WTC11 (cell line): ENCODE measurements around the gene COPB2. TPM values are rescaled to one million over a fixed set of nuclear protein-coding genes. Genes with fewer than 3 reads are reported as not detected.

Experiments
- ATAC-seq: fragments of 200-7000 bp; cut with Tn5 transposase; 2 replicates; pipeline ENCODE4 v1.10.0; 2021; ENCODE audit warnings: mild to moderate bottlenecking, moderate library complexity
- CTCF ChIA-PET: fragments of 300-600 bp; sonication (Branson Sonifier 250); formaldehyde crosslinking; loops from one replicate; lab custom pipeline; 2021; ENCODE audit warnings: antibody characterized with exemption; lab: Charles Lee
- POLR2A ChIA-PET: fragments of 350-600 bp; sonication (Branson Sonifier 250); formaldehyde crosslinking; loops from one replicate; lab custom pipeline; 2021; ENCODE audit warnings: antibody characterized with exemption; lab: Charles Lee
- DNase-seq: peaks from one replicate; pipeline ENCODE4 v3.0.0; 2021; ENCODE audit warnings: low spot score
- H3K27ac Mint-ChIP-seq: 2 replicates; pipeline ENCODE4 v1.8.0; 2021; ENCODE audit warnings: mixed read lengths
- H3K27me3 Mint-ChIP-seq: 2 replicates; pipeline ENCODE4 v1.8.0; 2021; ENCODE audit warnings: low read depth, mild to moderate bottlenecking, moderate library complexity, mixed read lengths
- H3K36me3 Mint-ChIP-seq: 2 replicates; pipeline ENCODE4 v1.8.0; 2021; ENCODE audit warnings: mixed read lengths
- H3K4me1 Mint-ChIP-seq: 2 replicates; pipeline ENCODE4 v1.8.0; 2022; ENCODE audit warnings: mixed read lengths
- H3K4me3 Mint-ChIP-seq: 2 replicates; pipeline ENCODE4 v1.8.0; 2021; ENCODE audit warnings: mild to moderate bottlenecking, moderate library complexity, mixed read lengths
- H3K9me3 Mint-ChIP-seq: 2 replicates; pipeline ENCODE4 v1.8.0; 2021; ENCODE audit warnings: mixed read lengths
- ESRRA ChIP-seq: sonication (generic); formaldehyde crosslinking; IDR thresholded peaks from 2 replicates; pipeline ENCODE4 v1.8.1; 2022; ENCODE audit warnings: mild to moderate bottlenecking, missing genetic modification reagents, borderline replicate concordance
- IRF2 ChIP-seq: sonication (generic); formaldehyde crosslinking; IDR thresholded peaks from 2 replicates; pipeline ENCODE4 v1.8.0; 2022; ENCODE audit warnings: low read depth, missing genetic modification reagents, borderline replicate concordance
- ZNF121 ChIP-seq: sonication (generic); formaldehyde crosslinking; IDR thresholded peaks from 2 replicates; pipeline ENCODE4 v1.8.0; 2023; ENCODE audit warnings: missing genetic modification reagents
- ZNF138 ChIP-seq: sonication (generic); formaldehyde crosslinking; conservative IDR thresholded peaks from 2 replicates; pipeline ENCODE4 v1.8.1; 2022; ENCODE audit warnings: mild to moderate bottlenecking, moderate library complexity, missing genetic modification reagents
- total RNA-seq: library from RNA; stranded (reverse); gene quantifications from 3 replicates; pipeline ENCODE4 v1.2.3, GENCODE V29; 2021
- TF ChIP-seq, protein P1 (sequence below): sonication (generic); formaldehyde crosslinking; IDR thresholded peaks from 2 replicates; pipeline ENCODE4 v1.8.0; 2023; ENCODE audit warnings: missing genetic modification reagents, mild to moderate bottlenecking, borderline replicate concordance
- TF ChIP-seq, protein P2 (sequence below): sonication (generic); formaldehyde crosslinking; IDR thresholded peaks from 2 replicates; pipeline ENCODE4 v1.8.0; 2023; ENCODE audit warnings: mild to moderate bottlenecking, missing genetic modification reagents
- TF ChIP-seq, protein P3 (sequence below): sonication (generic); formaldehyde crosslinking; IDR thresholded peaks from 2 replicates; pipeline ENCODE4 v1.8.1; 2023; ENCODE audit warnings: mild to moderate bottlenecking, missing genetic modification reagents, moderate library complexity
- TF ChIP-seq, protein P4 (sequence below): sonication (generic); formaldehyde crosslinking; IDR thresholded peaks from 2 replicates; pipeline ENCODE4 v1.8.1; 2022; ENCODE audit warnings: missing genetic modification reagents, borderline replicate concordance
- TF ChIP-seq, protein P5 (sequence below): sonication (generic); formaldehyde crosslinking; IDR thresholded peaks from 2 replicates; pipeline ENCODE4 v1.8.1; 2022; ENCODE audit warnings: low read depth, mild to moderate bottlenecking, moderate library complexity, missing genetic modification reagents, borderline replicate concordance

The COPB2 gene
- total RNA-seq, 1 experiment from 2014 or later = 141 TPM

DNA sequence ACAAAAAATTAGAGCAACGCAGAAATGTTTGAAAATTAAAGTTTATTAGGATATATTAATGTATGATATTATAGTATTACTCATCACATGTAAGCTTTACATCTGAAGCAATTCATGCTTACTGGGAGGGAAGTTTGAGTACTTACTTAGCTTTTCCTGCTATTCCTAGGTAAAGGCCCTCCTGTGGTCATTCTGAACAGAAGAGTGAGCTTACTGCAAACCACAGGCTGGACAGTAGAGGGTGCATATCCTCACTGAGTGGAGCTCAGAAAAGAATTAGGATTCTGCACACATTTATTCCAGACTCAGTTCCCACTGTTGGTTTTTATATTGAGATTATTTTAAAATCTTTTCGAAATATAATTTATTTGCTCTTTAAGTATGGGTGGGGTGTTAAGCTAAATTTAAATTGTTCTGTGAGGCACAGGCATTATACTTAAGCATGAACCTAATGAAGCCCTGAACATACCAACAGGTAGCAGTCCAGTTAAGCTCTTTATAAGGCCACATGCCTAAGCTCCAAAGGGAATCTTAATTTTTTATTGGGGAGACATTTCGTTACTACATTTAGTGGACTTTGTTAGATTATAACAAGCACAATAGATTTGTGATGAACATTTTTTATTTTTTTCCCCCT lies 35.4 kb downstream of the COPB2 start (continued):
- TF ChIP-seq, protein P1, sequence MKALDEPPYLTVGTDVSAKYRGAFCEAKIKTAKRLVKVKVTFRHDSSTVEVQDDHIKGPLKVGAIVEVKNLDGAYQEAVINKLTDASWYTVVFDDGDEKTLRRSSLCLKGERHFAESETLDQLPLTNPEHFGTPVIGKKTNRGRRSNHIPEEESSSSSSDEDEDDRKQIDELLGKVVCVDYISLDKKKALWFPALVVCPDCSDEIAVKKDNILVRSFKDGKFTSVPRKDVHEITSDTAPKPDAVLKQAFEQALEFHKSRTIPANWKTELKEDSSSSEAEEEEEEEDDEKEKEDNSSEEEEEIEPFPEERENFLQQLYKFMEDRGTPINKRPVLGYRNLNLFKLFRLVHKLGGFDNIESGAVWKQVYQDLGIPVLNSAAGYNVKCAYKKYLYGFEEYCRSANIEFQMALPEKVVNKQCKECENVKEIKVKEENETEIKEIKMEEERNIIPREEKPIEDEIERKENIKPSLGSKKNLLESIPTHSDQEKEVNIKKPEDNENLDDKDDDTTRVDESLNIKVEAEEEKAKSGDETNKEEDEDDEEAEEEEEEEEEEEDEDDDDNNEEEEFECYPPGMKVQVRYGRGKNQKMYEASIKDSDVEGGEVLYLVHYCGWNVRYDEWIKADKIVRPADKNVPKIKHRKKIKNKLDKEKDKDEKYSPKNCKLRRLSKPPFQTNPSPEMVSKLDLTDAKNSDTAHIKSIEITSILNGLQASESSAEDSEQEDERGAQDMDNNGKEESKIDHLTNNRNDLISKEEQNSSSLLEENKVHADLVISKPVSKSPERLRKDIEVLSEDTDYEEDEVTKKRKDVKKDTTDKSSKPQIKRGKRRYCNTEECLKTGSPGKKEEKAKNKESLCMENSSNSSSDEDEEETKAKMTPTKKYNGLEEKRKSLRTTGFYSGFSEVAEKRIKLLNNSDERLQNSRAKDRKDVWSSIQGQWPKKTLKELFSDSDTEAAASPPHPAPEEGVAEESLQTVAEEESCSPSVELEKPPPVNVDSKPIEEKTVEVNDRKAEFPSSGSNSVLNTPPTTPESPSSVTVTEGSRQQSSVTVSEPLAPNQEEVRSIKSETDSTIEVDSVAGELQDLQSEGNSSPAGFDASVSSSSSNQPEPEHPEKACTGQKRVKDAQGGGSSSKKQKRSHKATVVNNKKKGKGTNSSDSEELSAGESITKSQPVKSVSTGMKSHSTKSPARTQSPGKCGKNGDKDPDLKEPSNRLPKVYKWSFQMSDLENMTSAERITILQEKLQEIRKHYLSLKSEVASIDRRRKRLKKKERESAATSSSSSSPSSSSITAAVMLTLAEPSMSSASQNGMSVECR (CRISPR knock-in tag) = no peak
- TF ChIP-seq, protein P2, sequence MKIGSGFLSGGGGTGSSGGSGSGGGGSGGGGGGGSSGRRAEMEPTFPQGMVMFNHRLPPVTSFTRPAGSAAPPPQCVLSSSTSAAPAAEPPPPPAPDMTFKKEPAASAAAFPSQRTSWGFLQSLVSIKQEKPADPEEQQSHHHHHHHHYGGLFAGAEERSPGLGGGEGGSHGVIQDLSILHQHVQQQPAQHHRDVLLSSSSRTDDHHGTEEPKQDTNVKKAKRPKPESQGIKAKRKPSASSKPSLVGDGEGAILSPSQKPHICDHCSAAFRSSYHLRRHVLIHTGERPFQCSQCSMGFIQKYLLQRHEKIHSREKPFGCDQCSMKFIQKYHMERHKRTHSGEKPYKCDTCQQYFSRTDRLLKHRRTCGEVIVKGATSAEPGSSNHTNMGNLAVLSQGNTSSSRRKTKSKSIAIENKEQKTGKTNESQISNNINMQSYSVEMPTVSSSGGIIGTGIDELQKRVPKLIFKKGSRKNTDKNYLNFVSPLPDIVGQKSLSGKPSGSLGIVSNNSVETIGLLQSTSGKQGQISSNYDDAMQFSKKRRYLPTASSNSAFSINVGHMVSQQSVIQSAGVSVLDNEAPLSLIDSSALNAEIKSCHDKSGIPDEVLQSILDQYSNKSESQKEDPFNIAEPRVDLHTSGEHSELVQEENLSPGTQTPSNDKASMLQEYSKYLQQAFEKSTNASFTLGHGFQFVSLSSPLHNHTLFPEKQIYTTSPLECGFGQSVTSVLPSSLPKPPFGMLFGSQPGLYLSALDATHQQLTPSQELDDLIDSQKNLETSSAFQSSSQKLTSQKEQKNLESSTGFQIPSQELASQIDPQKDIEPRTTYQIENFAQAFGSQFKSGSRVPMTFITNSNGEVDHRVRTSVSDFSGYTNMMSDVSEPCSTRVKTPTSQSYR (CRISPR knock-in tag) = no peak
- TF ChIP-seq, protein P3, sequence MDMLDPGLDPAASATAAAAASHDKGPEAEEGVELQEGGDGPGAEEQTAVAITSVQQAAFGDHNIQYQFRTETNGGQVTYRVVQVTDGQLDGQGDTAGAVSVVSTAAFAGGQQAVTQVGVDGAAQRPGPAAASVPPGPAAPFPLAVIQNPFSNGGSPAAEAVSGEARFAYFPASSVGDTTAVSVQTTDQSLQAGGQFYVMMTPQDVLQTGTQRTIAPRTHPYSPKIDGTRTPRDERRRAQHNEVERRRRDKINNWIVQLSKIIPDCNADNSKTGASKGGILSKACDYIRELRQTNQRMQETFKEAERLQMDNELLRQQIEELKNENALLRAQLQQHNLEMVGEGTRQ (CRISPR knock-in tag) = no peak
- TF ChIP-seq ZNF121 (CRISPR knock-in tag) = no peak

DNA sequence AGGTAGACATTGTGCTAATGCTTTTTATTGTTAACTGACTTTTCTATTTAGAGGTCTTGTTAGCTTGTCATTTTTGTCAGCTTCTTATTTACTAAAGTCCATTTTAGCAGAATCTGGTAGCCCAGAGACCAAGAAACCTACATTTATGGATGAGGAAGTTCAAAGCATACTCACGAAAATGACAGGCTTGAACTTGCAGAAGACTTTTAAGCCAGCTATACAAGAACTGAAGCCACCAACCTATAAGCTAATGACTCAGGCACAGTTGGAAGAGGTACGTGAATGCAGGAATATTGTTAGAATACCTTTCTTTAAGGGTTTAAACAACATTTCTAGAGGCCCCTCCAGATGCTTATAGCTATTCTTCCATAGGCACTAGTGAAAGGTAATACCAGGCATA lies 42.7 kb downstream of the COPB2 start:
- Mint-ChIP-seq H3K9me3 (peaks cover 5% of the 10 kb centered on the region), H3K27ac (no peak overlapping the region), H3K27me3 (peaks cover 5% of the 10 kb centered on the region), H3K4me3 (no peak overlapping the region), H3K4me1 (no peaks in the 10 kb centered on the region; the same call in 1 of the 2 replicates), H3K36me3 (peaks cover 33% of the 10 kb centered on the region)
- ATAC-seq = no peak
- POLR2A ChIA-PET = no interaction called here
- CTCF ChIA-PET = interaction anchor here (0.9 kb wide), 1 partner anchor 18 kb away, joined by 3 read pairs; no protein-coding TSS in a partner anchor
- TF ChIP-seq, protein P4, sequence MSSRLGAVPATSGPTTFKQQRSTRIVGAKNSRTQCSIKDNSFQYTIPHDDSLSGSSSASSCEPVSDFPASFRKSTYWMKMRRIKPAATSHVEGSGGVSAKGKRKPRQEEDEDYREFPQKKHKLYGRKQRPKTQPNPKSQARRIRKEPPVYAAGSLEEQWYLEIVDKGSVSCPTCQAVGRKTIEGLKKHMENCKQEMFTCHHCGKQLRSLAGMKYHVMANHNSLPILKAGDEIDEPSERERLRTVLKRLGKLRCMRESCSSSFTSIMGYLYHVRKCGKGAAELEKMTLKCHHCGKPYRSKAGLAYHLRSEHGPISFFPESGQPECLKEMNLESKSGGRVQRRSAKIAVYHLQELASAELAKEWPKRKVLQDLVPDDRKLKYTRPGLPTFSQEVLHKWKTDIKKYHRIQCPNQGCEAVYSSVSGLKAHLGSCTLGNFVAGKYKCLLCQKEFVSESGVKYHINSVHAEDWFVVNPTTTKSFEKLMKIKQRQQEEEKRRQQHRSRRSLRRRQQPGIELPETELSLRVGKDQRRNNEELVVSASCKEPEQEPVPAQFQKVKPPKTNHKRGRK (CRISPR knock-in tag) = no peak
- TF ChIP-seq ESRRA (CRISPR knock-in tag) (no peak), IRF2 (no peak), ZNF138 (CRISPR knock-in tag) (no peak)
- TF ChIP-seq, protein P5, sequence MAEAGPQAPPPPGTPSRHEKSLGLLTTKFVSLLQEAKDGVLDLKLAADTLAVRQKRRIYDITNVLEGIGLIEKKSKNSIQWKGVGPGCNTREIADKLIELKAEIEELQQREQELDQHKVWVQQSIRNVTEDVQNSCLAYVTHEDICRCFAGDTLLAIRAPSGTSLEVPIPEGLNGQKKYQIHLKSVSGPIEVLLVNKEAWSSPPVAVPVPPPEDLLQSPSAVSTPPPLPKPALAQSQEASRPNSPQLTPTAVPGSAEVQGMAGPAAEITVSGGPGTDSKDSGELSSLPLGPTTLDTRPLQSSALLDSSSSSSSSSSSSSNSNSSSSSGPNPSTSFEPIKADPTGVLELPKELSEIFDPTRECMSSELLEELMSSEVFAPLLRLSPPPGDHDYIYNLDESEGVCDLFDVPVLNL = no peak
- TF ChIP-seq, all 79 proteins: peak for 0
- no peak for DNase-seq
